Measurements from ENCODE around the gene SBNO1.

DNA sequence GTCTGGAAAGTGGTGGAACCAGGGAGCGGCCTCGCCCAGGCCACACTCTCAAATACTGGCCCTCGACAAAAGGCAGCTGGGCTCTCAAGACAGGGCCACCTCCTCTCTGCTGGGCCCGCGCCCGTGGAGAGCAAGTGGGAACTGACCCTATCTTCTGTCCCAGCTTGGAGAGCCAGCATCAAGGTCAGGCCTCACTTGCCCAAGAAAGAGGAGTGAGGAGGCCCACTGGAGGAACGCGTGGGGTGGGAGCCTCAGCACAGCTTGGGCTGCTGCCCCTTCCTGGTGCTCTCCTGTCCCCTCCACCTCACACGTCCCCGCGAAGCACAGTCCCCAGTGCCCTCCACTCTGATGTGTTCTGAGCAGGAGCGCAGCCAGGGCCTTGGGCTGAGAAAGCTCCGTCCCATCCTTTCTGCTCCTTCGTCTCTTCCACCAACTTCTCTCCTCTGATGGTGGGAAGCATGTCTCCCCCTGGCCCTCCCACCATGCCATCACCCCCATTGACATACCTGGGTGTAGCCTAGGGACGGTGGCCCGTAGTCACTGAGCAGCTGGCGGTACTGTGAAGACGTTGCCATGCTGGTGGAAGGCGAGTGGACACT, 97.9 kb downstream of the SBNO1 start:
- no peak for TF ChIP-seq POLR2AphosphoS5 (IDR thresholded peaks at IDR 0.05)
- TF ChIP-seq POLR2A (IDR thresholded peaks at IDR 0.05) = no peak
- TF ChIP-seq, protein P1, sequence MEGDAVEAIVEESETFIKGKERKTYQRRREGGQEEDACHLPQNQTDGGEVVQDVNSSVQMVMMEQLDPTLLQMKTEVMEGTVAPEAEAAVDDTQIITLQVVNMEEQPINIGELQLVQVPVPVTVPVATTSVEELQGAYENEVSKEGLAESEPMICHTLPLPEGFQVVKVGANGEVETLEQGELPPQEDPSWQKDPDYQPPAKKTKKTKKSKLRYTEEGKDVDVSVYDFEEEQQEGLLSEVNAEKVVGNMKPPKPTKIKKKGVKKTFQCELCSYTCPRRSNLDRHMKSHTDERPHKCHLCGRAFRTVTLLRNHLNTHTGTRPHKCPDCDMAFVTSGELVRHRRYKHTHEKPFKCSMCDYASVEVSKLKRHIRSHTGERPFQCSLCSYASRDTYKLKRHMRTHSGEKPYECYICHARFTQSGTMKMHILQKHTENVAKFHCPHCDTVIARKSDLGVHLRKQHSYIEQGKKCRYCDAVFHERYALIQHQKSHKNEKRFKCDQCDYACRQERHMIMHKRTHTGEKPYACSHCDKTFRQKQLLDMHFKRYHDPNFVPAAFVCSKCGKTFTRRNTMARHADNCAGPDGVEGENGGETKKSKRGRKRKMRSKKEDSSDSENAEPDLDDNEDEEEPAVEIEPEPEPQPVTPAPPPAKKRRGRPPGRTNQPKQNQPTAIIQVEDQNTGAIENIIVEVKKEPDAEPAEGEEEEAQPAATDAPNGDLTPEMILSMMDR (IDR thresholded peaks at IDR 0.05) = no peak
- TF ChIP-seq EP300 (IDR thresholded peaks at IDR 0.05) = no peak
